NCI-H187 treated with DMSO at 0.1 percent for 48 hours (cell line): Measurements from ENCODE around the gene PUDP.
"Not testable (repeated sequence)": the region's sequence is repeated elsewhere in the genome, so short reads cannot be mapped to it uniquely, and the experiment has no call there.

ENCODE experiments used
- DNase-seq: peaks from one replicate; lab custom pipeline; 2025; lab: John Stamatoyannopoulos, UW

The PUDP gene

DNA sequence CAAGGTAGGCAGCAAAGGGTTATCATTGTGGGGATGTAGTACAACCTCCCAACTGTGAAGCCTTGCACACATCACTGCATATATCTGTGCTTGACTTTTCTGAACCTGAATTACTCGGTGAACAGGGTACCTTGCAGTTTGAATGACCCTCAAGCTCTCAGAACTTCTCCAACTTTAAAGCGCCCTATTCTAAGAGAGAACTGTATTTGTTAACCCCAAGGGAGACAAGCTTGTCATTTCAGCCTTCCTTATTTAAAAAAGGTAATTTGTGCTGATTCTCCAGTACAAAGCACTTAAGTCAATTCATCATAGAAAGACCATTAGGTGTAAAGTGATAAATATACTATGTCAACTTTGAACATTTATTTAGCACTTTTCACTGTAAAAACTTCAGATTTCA, 122.5 kb downstream of the PUDP start:
- DNase-seq, result no peak

DNA sequence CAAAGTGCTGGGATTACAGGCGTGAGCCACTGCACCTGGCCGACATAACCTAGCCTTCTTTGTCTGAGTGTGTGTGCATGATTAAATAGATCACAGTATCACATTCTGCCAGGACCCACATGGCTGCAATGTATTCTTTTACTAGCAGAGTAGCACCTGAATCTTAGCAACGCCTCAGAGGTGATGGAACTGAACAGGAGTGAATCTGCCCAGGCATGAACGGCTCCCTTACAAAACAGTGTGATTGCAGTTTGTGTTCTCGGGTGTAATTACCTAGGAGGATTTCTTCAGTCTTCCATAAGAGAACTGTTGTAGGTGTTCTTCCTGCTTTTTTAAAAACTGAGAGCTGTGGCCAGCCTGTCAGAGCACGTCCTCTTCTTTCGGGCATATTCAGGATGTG, 123.1 kb downstream of the PUDP start:
- DNase-seq, result no peak

DNA sequence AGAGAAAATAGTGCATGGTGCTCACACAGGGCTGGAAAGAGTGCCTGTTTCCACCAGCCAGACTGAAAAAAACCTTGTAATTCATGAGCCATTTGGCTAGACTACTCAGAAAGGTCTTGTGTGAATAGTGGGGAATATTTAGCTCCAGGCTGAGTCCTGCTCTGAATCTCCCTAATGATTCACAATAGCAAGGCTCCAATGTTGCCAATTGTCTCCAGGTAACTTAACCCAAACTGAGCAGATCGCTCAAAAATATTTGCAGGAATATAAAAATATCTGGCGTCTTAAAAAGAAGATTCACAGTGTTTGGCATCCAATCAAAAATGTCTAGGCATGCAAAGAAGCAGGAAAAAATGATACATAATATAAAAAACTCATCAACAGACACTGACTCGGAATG, 125.0 kb downstream of the PUDP start:
- not testable (repeated sequence) for DNase-seq

DNA sequence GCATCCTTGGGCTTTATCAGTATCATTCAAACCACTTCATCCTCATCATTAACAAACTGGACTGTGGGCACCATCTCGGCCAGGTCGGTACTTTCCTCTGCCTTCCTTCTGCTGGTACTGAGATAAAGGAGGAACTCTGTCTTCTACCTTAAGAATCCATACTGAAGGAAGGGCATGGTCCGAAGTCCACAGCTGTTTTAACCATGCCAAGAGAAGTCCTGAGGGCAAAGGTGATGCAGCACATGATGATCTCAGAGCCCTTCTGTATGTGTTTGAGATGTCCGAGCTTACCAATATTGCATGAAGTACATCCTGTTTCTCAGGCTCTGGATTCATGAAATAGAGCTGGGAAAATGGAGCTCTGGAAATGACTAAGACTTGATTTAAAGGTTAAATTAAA, 126.0 kb downstream of the PUDP start:
- no peak for DNase-seq

DNA sequence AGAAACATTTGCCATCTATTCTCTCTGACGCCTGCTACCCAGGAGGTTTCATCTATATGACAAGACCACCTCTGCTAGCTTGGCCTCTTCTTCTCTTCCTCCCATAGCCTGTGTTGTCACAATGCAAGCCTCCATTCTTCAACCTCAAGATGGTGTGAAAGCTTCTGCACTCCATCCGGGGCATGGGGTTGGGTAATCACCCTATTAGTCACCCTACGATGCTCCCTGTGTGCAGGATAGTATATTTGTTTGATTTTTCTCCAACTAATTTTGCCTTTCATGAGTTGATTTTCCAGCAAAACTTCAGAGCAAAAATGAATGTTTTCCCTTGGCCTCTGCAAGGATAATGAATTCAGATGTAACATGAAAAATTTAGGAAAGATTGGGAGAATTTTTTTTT, 128.4 kb downstream of the PUDP start:
- no peak for DNase-seq

DNA sequence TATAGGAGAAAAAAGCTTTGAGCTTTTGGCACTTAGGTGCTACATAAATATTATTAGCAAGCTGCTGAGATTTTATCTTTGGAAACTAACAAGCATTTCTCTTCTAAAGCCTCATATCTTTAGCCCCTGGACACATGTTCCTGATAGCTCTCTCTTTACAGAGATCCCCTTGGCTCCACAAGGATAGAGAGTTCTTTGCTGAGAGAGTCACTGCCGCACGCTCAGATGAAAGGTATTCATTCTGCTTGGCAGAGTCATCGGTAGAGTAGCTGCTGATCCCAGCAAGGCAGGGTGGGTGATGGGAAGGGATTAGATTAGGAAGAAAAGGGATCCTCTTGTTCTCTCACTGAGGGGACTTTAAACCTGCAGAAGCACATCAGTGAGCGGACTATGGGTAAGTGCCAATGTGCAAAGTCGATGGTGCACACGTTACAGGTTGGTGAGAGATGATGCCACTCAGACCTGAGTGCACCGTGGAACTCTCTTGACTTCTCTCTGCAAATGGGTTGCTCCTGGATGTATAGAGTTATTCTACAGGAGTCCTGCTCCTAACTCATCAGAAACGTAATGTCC, 135.6 kb downstream of the PUDP start:
- not testable (repeated sequence) for DNase-seq

DNA sequence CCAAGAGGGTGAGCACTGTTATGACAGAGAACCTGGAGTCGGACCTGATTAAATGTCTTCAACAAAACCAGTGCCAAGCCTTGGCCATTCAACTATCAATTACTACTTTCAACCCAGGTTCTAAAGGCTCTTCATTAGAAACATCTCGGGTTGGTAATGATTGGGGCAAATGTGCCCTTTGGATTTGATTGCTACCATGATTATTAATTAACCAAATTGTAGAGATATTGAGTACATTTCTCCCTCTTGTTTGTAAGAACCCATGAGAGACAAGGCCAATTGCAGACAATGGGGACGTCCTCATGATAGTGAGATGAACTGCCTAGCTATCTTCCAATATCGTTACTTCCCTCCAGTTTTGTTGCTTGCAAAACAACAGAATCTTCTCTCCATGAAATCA, 137.1 kb downstream of the PUDP start:
- DNase-seq, result not testable (repeated sequence)

DNA sequence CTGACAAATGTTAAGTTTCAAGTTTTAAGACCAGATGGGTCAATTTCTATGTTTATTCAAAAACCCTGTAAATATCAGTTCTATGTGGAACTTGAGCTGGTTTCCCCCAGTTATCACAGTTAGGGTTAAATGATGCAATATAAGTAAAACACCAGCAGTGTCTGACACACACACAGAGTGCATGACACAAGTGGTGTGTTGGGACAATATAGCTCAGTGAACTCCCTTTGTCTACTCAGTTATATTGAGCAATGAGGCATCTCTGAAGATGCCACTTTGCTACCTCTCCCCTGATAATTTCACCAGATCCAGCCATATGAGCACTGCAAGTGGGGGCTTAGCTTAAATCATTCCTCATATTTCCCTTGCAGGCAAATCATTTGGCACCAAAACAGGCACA, 140.6 kb downstream of the PUDP start:
- DNase-seq, result not testable (repeated sequence)
